Tibial nerve (tissue), 4 donors: ENCODE results near the gene DYNLT5. TPM values are rescaled to one million over a fixed set of nuclear protein-coding genes. Genes with fewer than 3 reads are reported as not detected.

Source experiments
- DNase-seq, 2 donors: peaks; one replicate each; pipeline ENCODE4 v3.0.0-alpha.2; 2019; ENCODE audit warnings: low spot score in 2 of 2
- H3K27ac ChIP-seq, 4 donors: fragments of 200-600 bp; sonication (generic) in 3 of 4; one replicate each; pipeline ENCODE4 v1.5.1; 2017 to 2019; ENCODE audit warnings: mild to moderate bottlenecking in 1 of 4
- H3K27me3 ChIP-seq, 2 donors: fragments of 200-600 bp; sonication (generic) in 1 of 2; one replicate each; pipeline versions ENCODE4 v1.5.1 to v1.6.0; 2017 to 2019
- H3K36me3 ChIP-seq, 3 donors: fragments of 200-600 bp; sonication (generic); one replicate each; pipeline ENCODE4 v1.5.1; 2018 to 2019
- H3K4me1 ChIP-seq, 4 donors: fragments of 200-600 bp; sonication (generic) in 3 of 4; one replicate each; pipeline ENCODE4 v1.5.1; 2017 to 2019
- H3K4me3 ChIP-seq, 4 donors: fragments of 200-600 bp; sonication (generic) in 3 of 4; one replicate each; pipeline ENCODE4 v1.5.1; 2017 to 2019; ENCODE audit warnings: mild to moderate bottlenecking in 1 of 4, moderate library complexity in 1 of 4
- H3K9me3 ChIP-seq, 4 donors: fragments of 200-600 bp; sonication (generic) in 3 of 4; one replicate each; pipeline ENCODE4 v1.5.1; 2017 to 2019
- EP300 ChIP-seq, 2 donors: sonication (generic); formaldehyde crosslinking; IDR thresholded peaks; one replicate each; pipeline ENCODE4 v1.6.1; 2017; ENCODE audit warnings: antibody characterized with exemption in 2 of 2, mild to moderate bottlenecking in 1 of 2
- POLR2A ChIP-seq, 2 donors: fragments of 450-650 bp; IDR thresholded peaks; one replicate each; pipeline ENCODE4 v1.6.1; 2017; ENCODE audit warnings: antibody characterized with exemption in 2 of 2, mild to moderate bottlenecking in 2 of 2, moderate library complexity in 2 of 2
- WGBS, 2 donors: methylation state at CpG; one replicate each; pipeline ENCODE4 v1.1.5; 2018; 5-methylcytosine and 5-hydroxymethylcytosine counted together
- total RNA-seq, 4 donors: library from RNA; depleted of rRNA; stranded (reverse); fragments of >200 nt; gene quantifications; one replicate each; pipeline ENCODE4 v1.1.0, GENCODE V29; 2016
- TF ChIP-seq, protein P1 (sequence below), 5 experiments: fragments of 200-600 bp in 3 of 5; fragments of 450-650 bp in 2 of 5; sonication (generic) in 3 of 5; IDR thresholded peaks; one replicate each; pipeline ENCODE4 v1.5.1; 2016 to 2019; ENCODE audit warnings: antibody characterized with exemption in 5 of 5, mild to moderate bottlenecking in 3 of 5, moderate library complexity in 2 of 5

Gene DYNLT5
- total RNA-seq, 4 donors from 2014 or later: 0.78 to 6.3 (median 4.5) TPM; not detected in 1

DNA sequence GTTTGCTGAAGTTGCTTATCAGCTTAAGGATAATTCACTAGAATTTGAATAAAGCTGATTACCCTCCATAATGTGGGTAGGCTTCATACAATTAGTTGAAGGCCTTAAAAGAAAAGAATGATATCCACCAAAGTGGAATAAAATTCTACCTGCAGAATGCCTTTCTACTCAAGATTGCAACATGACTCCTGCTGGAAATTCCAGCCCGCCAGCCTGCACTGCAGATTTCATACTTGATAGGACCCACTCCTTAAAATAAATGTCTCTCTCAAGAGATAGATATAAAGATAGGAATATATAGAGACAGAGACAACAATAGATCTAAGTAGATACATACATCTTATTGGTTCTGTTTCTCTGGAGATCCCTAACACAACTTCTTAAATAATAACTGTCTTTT, 72.5 kb downstream of the DYNLT5 start:
- no peaks in the 10 kb centered on the region for H3K27me3 ChIP-seq
- H3K36me3 ChIP-seq: peaks cover 0 to 18% (median 0%) of the 10 kb centered on the region in 3 donors
- no peaks in the 10 kb centered on the region for H3K9me3 ChIP-seq
- H3K4me1 ChIP-seq: no peaks in the 10 kb centered on the region
- no peak overlapping the region for H3K4me3 ChIP-seq
- 98 to 100% methylated on average over 1 of the region's 1 CpG for WGBS, 2 donors
- H3K27ac ChIP-seq: no peak overlapping the region
- DNase-seq: no peak
- TF ChIP-seq, protein P1, sequence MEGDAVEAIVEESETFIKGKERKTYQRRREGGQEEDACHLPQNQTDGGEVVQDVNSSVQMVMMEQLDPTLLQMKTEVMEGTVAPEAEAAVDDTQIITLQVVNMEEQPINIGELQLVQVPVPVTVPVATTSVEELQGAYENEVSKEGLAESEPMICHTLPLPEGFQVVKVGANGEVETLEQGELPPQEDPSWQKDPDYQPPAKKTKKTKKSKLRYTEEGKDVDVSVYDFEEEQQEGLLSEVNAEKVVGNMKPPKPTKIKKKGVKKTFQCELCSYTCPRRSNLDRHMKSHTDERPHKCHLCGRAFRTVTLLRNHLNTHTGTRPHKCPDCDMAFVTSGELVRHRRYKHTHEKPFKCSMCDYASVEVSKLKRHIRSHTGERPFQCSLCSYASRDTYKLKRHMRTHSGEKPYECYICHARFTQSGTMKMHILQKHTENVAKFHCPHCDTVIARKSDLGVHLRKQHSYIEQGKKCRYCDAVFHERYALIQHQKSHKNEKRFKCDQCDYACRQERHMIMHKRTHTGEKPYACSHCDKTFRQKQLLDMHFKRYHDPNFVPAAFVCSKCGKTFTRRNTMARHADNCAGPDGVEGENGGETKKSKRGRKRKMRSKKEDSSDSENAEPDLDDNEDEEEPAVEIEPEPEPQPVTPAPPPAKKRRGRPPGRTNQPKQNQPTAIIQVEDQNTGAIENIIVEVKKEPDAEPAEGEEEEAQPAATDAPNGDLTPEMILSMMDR (IDR thresholded peaks at IDR 0.05): no peak
- TF ChIP-seq EP300 (IDR thresholded peaks at IDR 0.05): no peak
- TF ChIP-seq POLR2A (IDR thresholded peaks at IDR 0.05): no peak

Other genes starting within 250 kb of the DYNLT5 start
- gene SGIP1, start 218.3 kb upstream of the DYNLT5 start, total RNA-seq: 10 to 100 TPM in 1 of 4 donors, 1 to 10 TPM in 3; 3.9 to 14.7 (median 6.5) TPM
- not detected for gene INSL5, start 48.8 kb downstream of the DYNLT5 start, total RNA-seq
- gene DNAI4, start 172.4 kb downstream of the DYNLT5 start, total RNA-seq: 10 to 100 TPM; 13.5 to 23.6 (median 17.2) TPM
- 10 to 100 TPM; 25.5 to 43.5 (median 40.1) TPM for gene MIER1, start 172.5 kb downstream of the DYNLT5 start, total RNA-seq